GM12865 (cell line): ENCODE measurements around the gene SAMD4B.

Source experiments
- DNase-seq: peaks from one replicate; pipeline ENCODE4 v3.0.0; 2010; ENCODE audit warnings: low read depth
- H3K4me3 ChIP-seq: 2 replicates; pipeline ENCODE4 v1.5.1; 2011; ENCODE audit warnings: mild to moderate bottlenecking, low read depth, low read length, control low read depth
- TF ChIP-seq, protein P1 (sequence below): IDR thresholded peaks from 2 replicates; pipeline ENCODE4 v1.5.1; 2011; ENCODE audit warnings: low read length, control low read depth, low read depth, inconsistent platforms; ENCODE audit not compliant: insufficient read depth; ENCODE audit errors: missing control alignments

Gene SAMD4B

DNA sequence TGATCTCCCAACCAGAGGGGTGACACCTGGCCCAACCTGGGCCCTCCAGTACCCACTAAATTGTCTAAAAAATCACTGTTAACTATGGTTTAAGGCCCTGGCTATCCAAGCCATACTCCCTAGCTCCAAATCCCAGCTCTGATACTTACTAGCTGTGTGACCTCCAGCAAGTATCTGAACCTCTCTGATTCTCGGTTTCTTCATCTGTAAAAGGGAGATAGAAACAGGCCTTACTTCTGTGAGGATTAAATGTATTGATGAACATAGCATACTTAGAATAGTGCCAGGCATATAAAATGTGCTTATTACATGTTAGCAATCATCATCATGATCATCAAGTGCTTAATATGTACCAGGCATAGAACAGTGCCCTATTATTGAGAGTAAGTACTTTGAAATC is 26.3 kb upstream of the SAMD4B start:
- DNase-seq = no peak
- TF ChIP-seq, protein P1, sequence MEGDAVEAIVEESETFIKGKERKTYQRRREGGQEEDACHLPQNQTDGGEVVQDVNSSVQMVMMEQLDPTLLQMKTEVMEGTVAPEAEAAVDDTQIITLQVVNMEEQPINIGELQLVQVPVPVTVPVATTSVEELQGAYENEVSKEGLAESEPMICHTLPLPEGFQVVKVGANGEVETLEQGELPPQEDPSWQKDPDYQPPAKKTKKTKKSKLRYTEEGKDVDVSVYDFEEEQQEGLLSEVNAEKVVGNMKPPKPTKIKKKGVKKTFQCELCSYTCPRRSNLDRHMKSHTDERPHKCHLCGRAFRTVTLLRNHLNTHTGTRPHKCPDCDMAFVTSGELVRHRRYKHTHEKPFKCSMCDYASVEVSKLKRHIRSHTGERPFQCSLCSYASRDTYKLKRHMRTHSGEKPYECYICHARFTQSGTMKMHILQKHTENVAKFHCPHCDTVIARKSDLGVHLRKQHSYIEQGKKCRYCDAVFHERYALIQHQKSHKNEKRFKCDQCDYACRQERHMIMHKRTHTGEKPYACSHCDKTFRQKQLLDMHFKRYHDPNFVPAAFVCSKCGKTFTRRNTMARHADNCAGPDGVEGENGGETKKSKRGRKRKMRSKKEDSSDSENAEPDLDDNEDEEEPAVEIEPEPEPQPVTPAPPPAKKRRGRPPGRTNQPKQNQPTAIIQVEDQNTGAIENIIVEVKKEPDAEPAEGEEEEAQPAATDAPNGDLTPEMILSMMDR = no peak
- no peak overlapping the region for H3K4me3 ChIP-seq

DNA sequence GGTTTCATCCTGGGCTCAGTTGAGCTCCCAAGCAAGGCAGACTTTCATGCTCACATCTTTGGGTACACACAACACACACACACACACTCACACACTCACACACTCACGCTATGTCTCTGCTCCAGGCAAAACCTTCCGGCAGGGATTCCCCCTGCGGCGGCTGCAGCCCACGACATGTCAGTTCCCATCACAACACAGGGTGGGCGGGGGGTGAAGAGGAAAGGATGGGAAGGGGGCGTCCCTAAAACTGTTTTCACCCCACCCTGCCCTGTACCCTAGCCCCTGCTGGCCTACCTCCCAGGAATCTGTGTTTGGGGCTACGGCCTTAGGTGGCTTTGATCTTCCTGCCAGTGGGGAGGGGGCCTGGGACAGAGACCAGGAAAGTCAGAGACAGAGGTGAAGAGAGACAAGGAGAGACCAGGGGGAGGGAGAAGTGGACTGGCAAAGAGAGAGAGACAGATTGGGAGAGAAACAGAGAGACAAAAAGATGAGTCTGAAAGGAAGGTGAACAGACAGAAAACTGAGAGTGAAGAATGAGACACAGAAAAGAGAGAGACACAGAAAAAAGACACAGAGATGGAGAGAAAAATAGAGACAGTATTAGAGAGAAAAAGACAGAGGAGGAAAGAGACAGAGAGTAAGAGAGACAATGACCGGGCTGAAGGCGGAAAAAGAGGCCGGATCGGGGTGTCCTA is 25.4 kb upstream of the SAMD4B start:
- DNase-seq = no peak
- H3K4me3 ChIP-seq = no peak overlapping the region
- TF ChIP-seq, protein P1 = no peak

GRCh38 chr19:39317476-39317875 is 24.7 kb upstream of the SAMD4B start:
- no peak overlapping the region for H3K4me3 ChIP-seq
- TF ChIP-seq, protein P1 = no peak
- DNase-seq = no peak

DNA sequence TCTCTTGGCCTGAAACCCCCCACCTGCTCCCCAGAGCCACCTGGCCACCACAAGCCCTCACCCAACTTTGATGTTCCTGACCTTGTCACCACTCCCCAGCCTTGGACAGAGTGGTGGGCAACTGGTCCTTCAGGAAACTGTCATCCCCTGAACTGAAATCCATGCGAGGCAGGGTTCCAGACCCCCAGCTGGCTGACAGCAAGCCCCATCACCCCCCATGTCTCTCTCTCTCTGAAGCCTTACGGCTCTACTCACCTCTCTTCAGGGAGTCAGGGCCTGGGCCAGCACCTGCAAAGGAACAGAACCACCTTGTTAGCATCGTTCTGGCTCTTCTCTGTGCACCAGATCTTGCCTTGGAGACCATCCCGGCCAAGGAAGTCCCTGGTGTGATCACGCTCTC is 24.1 kb upstream of the SAMD4B start:
- TF ChIP-seq, protein P1 = no peak
- DNase-seq = no peak
- H3K4me3 ChIP-seq = no peak overlapping the region

DNA sequence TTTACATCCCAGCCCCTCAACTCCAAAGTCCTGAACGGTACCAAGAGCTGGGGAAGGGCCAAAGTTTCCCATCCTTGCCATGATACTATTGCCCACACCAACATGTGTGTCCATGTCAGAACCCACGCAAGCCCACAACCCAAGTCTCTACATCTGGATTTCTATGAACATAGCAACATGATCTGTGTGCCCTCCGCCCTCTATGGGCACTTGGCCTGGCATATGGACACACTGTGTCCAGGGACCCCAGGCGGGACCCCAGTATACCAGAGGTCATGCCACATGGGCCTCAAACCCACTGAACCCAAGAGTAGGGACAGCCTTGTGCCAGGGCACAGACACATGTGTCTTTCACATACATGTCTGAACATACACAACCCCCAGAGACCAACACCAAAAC is 23.5 kb upstream of the SAMD4B start:
- no peak for DNase-seq

GRCh38 chr19:39319098-39319891 is 22.9 kb upstream of the SAMD4B start:
- DNase-seq = no peak
- H3K4me3 ChIP-seq = no peak overlapping the region
- TF ChIP-seq, protein P1 = no peak

More for the DNA sequence above, 23.5 kb upstream of the SAMD4B start:
- TF ChIP-seq, protein P1 = no peak
- no peak overlapping the region for H3K4me3 ChIP-seq
